ENCODE data around the gene AUH.

AUH gene

GRCh38 chr9:91206806-91207205 is 154.9 kb downstream of the AUH start:
- H3K36me3 ChIP-seq (ENCODE audit: control insufficient read depth in 1 of 2, insufficient read depth in 2 of 2, low read depth in 1 of 2, low read length in 2 of 2), result no peaks in the 10 kb centered on the region
- no peak overlapping the region for H3K27ac ChIP-seq (ENCODE audit: low read length, poor library complexity, severe bottlenecking)
- no peak overlapping the region for H4K8ac ChIP-seq (ENCODE audit: low read length)
- H2BK120ac ChIP-seq (ENCODE audit: low read depth, low read length), result no peak overlapping the region
- DNase-seq, result no peak
- peaks cover 15% of the 10 kb centered on the region for H3K9me3 ChIP-seq (ENCODE audit: control insufficient read depth, low read length)
- no peak overlapping the region for H2BK15ac ChIP-seq (ENCODE audit: low read depth, poor library complexity, severe bottlenecking)
- H3K27me3 ChIP-seq (ENCODE audit: control insufficient read depth in 1 of 2, insufficient read depth in 1 of 2, low read length in 2 of 2), result no peaks in the 10 kb centered on the region
- H3K9ac ChIP-seq (ENCODE audit: low read length), result no peak overlapping the region
- WGBS, result no CpG with 5 or more reads among the region's 1 CpG
- no peak overlapping the region for H3K4me3 ChIP-seq (ENCODE audit: insufficient read depth in 1 of 2, low read depth in 1 of 2, low read length in 2 of 2)
- H2BK5ac ChIP-seq (ENCODE audit: low read depth, low read length, poor library complexity, severe bottlenecking), result no peak overlapping the region
- no peak overlapping the region for H3K23ac ChIP-seq (ENCODE audit: low read length in 2 of 2)
- no peak overlapping the region for H3K4ac ChIP-seq (ENCODE audit: low read depth in 1 of 2, low read length in 2 of 2)
- no peak overlapping the region for H2AFZ ChIP-seq (ENCODE audit: low read depth, low read length)
- H2AK5ac ChIP-seq (ENCODE audit: low read length, severe bottlenecking), result no peak overlapping the region
- H3K4me1 ChIP-seq (ENCODE audit: control insufficient read depth, insufficient read depth, low read depth, low read length), result peaks cover 7% of the 10 kb centered on the region
- H3K18ac ChIP-seq (ENCODE audit: low read depth in 1 of 2, low read length in 2 of 2), result no peak overlapping the region
- H3K4me2 ChIP-seq (ENCODE audit: low read length, poor library complexity, severe bottlenecking), result no peak overlapping the region
- H4K91ac ChIP-seq (ENCODE audit: low read length), result no peak overlapping the region
- H3K14ac ChIP-seq (ENCODE audit: low read length in 2 of 2), result no peak overlapping the region
- no peak overlapping the region for H2BK12ac ChIP-seq (ENCODE audit: low read length in 2 of 2)
- no peaks in the 10 kb centered on the region for H3K79me1 ChIP-seq (replicated peaks; ENCODE audit: low read length, poor library complexity, severe bottlenecking)

- H4K91ac ChIP-seq (ENCODE audit: low read length), result no peak overlapping the region
- H3K4me2 ChIP-seq (ENCODE audit: low read length, poor library complexity, severe bottlenecking), result no peak overlapping the region
- H3K4ac ChIP-seq (ENCODE audit: low read depth in 1 of 2, low read length in 2 of 2), result no peak overlapping the region
- H3K36me3 ChIP-seq (ENCODE audit: control insufficient read depth in 1 of 2, insufficient read depth in 2 of 2, low read depth in 1 of 2, low read length in 2 of 2), result no peaks in the 10 kb centered on the region
- no peak overlapping the region for H2AK5ac ChIP-seq (ENCODE audit: low read length, severe bottlenecking)
- peaks cover 2% of the 10 kb centered on the region for H3K4me1 ChIP-seq (ENCODE audit: control insufficient read depth, insufficient read depth, low read depth, low read length)
- no peak overlapping the region for H3K14ac ChIP-seq (ENCODE audit: low read length in 2 of 2)
- peaks cover 23% of the 10 kb centered on the region for H3K9me3 ChIP-seq (ENCODE audit: control insufficient read depth, low read length)
- no peaks in the 10 kb centered on the region for H3K79me1 ChIP-seq (replicated peaks; ENCODE audit: low read length, poor library complexity, severe bottlenecking)
- no peak overlapping the region for H3K23ac ChIP-seq (ENCODE audit: low read length in 2 of 2)
- H3K18ac ChIP-seq (ENCODE audit: low read depth in 1 of 2, low read length in 2 of 2), result no peak overlapping the region
- no peak overlapping the region for H3K9ac ChIP-seq (ENCODE audit: low read length)
- H3K4me3 ChIP-seq (ENCODE audit: insufficient read depth in 1 of 2, low read depth in 1 of 2, low read length in 2 of 2), result peak overlapping the region in 1 of 2 experiments; percentile 22
- no peak overlapping the region for H3K27ac ChIP-seq (ENCODE audit: low read length, poor library complexity, severe bottlenecking)
- H2BK12ac ChIP-seq (ENCODE audit: low read length in 2 of 2), result no peak overlapping the region
- no peak overlapping the region for H2AFZ ChIP-seq (ENCODE audit: low read depth, low read length)
- H3K27me3 ChIP-seq (ENCODE audit: control insufficient read depth in 1 of 2, insufficient read depth in 1 of 2, low read length in 2 of 2), result no peaks in the 10 kb centered on the region
- no peak overlapping the region for H2BK5ac ChIP-seq (ENCODE audit: low read depth, low read length, poor library complexity, severe bottlenecking)
- no peak for DNase-seq
- no peak overlapping the region for H2BK15ac ChIP-seq (ENCODE audit: low read depth, poor library complexity, severe bottlenecking)
- H2BK120ac ChIP-seq (ENCODE audit: low read depth, low read length), result no peak overlapping the region
- no peak overlapping the region for H4K8ac ChIP-seq (ENCODE audit: low read length)
Measured at GRCh38 chr9:91202736-91203283, 158.9 kb downstream of the AUH start.

- no peak for DNase-seq
- no peak overlapping the region for H3K27ac ChIP-seq (ENCODE audit: low read length, poor library complexity, severe bottlenecking)
- no peak overlapping the region for H3K18ac ChIP-seq (ENCODE audit: low read depth in 1 of 2, low read length in 2 of 2)
- H4K91ac ChIP-seq (ENCODE audit: low read length), result no peak overlapping the region
- H2BK120ac ChIP-seq (ENCODE audit: low read depth, low read length), result no peak overlapping the region
- H3K79me1 ChIP-seq (replicated peaks; ENCODE audit: low read length, poor library complexity, severe bottlenecking), result no peaks in the 10 kb centered on the region
- no peak overlapping the region for H3K9ac ChIP-seq (ENCODE audit: low read length)
- H2AK5ac ChIP-seq (ENCODE audit: low read length, severe bottlenecking), result no peak overlapping the region
- H2BK15ac ChIP-seq (ENCODE audit: low read depth, poor library complexity, severe bottlenecking), result no peak overlapping the region
- H2BK12ac ChIP-seq (ENCODE audit: low read length in 2 of 2), result no peak overlapping the region
- H4K8ac ChIP-seq (ENCODE audit: low read length), result no peak overlapping the region
- H3K23ac ChIP-seq (ENCODE audit: low read length in 2 of 2), result no peak overlapping the region
- no peaks in the 10 kb centered on the region for H3K27me3 ChIP-seq (ENCODE audit: control insufficient read depth in 1 of 2, insufficient read depth in 1 of 2, low read length in 2 of 2)
- H3K36me3 ChIP-seq (ENCODE audit: control insufficient read depth in 1 of 2, insufficient read depth in 2 of 2, low read depth in 1 of 2, low read length in 2 of 2), result no peaks in the 10 kb centered on the region
- H2AFZ ChIP-seq (ENCODE audit: low read depth, low read length), result no peak overlapping the region
- no peak overlapping the region for H3K4me3 ChIP-seq (ENCODE audit: insufficient read depth in 1 of 2, low read depth in 1 of 2, low read length in 2 of 2)
- H3K4me2 ChIP-seq (ENCODE audit: low read length, poor library complexity, severe bottlenecking), result no peak overlapping the region
- peaks cover 7% of the 10 kb centered on the region for H3K4me1 ChIP-seq (ENCODE audit: control insufficient read depth, insufficient read depth, low read depth, low read length)
- H2BK5ac ChIP-seq (ENCODE audit: low read depth, low read length, poor library complexity, severe bottlenecking), result no peak overlapping the region
- 100% methylated on average over 1 of the region's 2 CpGs for WGBS
- H3K14ac ChIP-seq (ENCODE audit: low read length in 2 of 2), result no peak overlapping the region
- H3K9me3 ChIP-seq (ENCODE audit: control insufficient read depth, low read length), result peaks cover 23% of the 10 kb centered on the region
- H3K4ac ChIP-seq (ENCODE audit: low read depth in 1 of 2, low read length in 2 of 2), result no peak overlapping the region
Measured at GRCh38 chr9:91200692-91201336, 160.9 kb downstream of the AUH start.

- Histone ChIP-seq H3K27me3 (ENCODE audit: control insufficient read depth in 1 of 2, insufficient read depth in 1 of 2, low read length in 2 of 2) (no peaks in the 10 kb centered on the region), H3K14ac (ENCODE audit: low read length in 2 of 2) (no peak overlapping the region), H3K23ac (ENCODE audit: low read length in 2 of 2) (no peak overlapping the region), H2BK15ac (ENCODE audit: low read depth, poor library complexity, severe bottlenecking) (no peak overlapping the region), H4K8ac (ENCODE audit: low read length) (no peak overlapping the region), H4K91ac (ENCODE audit: low read length) (no peak overlapping the region), H3K4me2 (ENCODE audit: low read length, poor library complexity, severe bottlenecking) (no peak overlapping the region), H2BK12ac (ENCODE audit: low read length in 2 of 2) (peak overlapping the region; percentile 45 to 55), H3K18ac (ENCODE audit: low read depth in 1 of 2, low read length in 2 of 2) (peak overlapping the region in 1 of 2 experiments; percentile 71), H3K36me3 (ENCODE audit: control insufficient read depth in 1 of 2, insufficient read depth in 2 of 2, low read depth in 1 of 2, low read length in 2 of 2) (no peaks in the 10 kb centered on the region), H2AK5ac (ENCODE audit: low read length, severe bottlenecking) (peak overlapping the region; percentile 96), H2AFZ (ENCODE audit: low read depth, low read length) (no peak overlapping the region), H3K79me1 (replicated peaks; ENCODE audit: low read length, poor library complexity, severe bottlenecking) (no peaks in the 10 kb centered on the region), H3K4me3 (ENCODE audit: insufficient read depth in 1 of 2, low read depth in 1 of 2, low read length in 2 of 2) (no peak overlapping the region), H2BK5ac (ENCODE audit: low read depth, low read length, poor library complexity, severe bottlenecking) (no peak overlapping the region), H3K4ac (ENCODE audit: low read depth in 1 of 2, low read length in 2 of 2) (peak overlapping the region in 1 of 2 experiments; percentile 24), H3K9ac (ENCODE audit: low read length) (no peak overlapping the region), H3K9me3 (ENCODE audit: control insufficient read depth, low read length) (peaks cover 23% of the 10 kb centered on the region), H3K27ac (ENCODE audit: low read length, poor library complexity, severe bottlenecking) (no peak overlapping the region), H2BK120ac (ENCODE audit: low read depth, low read length) (no peak overlapping the region), H3K4me1 (ENCODE audit: control insufficient read depth, insufficient read depth, low read depth, low read length) (peaks cover 9% of the 10 kb centered on the region)
- DNase-seq, result no peak
- 71% methylated on average over 1 of the region's 1 CpG for WGBS
Measured at GRCh38 chr9:91199739-91200497, 161.8 kb downstream of the AUH start.

All from mesenchymal stem cell (in vitro differentiated cells and primary cell).